CD1c-positive myeloid dendritic cell (primary cell): Measurements from ENCODE around the gene IFNA1.
A peak's percentile ranks its signal among the peaks of the same experiment; 100 is the strongest.
"Not testable (repeated sequence)": the region's sequence is repeated elsewhere in the genome, so short reads cannot be mapped to it uniquely, and the experiment has no call there.

Experiments
- DNase-seq: peaks from one replicate; pipeline ENCODE4 v3.0.0-alpha.2; 2016; ENCODE audit errors: extremely low spot score

Gene IFNA1

GRCh38 chr9:21440139-21440538, at the start of gene IFNA1:
TSS of gene IFNA1 (plus strand) at chr9:21440439. CDS start at chr9:21440508, 69 bp downstream.
- DNase-seq = no peak

- peak; percentile 27 for DNase-seq
Measured at GRCh38 chr9:21392270-21392669, 48.0 kb upstream of the IFNA1 start.

- peak; percentile 37 for DNase-seq
Measured at GRCh38 chr9:21395778-21396717, 44.2 kb upstream of the IFNA1 start.

GRCh38 chr9:21398955-21399489, 41.2 kb upstream of the IFNA1 start:
- no peak for DNase-seq

- DNase-seq = no peak
Measured at GRCh38 chr9:21399956-21400355, 40.3 kb upstream of the IFNA1 start.

- no peak for DNase-seq
Measured at GRCh38 chr9:21402386-21403251, 37.6 kb upstream of the IFNA1 start.

GRCh38 chr9:21404146-21404545, 36.1 kb upstream of the IFNA1 start:
- no peak for DNase-seq

GRCh38 chr9:21408817-21409216, 31.4 kb upstream of the IFNA1 start, which contains the start of gene IFNA8:
TSS of gene IFNA8 (plus strand) at chr9:21409117. CDS start at chr9:21409177, 60 bp downstream.
- no peak for DNase-seq

- DNase-seq = no peak
Measured at GRCh38 chr9:21412107-21412506, 28.1 kb upstream of the IFNA1 start.

GRCh38 chr9:21413151-21413550, 27.1 kb upstream of the IFNA1 start:
- no peak for DNase-seq

- no peak for DNase-seq
Measured at GRCh38 chr9:21413624-21414023, 26.6 kb upstream of the IFNA1 start.

- DNase-seq = no peak
Measured at GRCh38 chr9:21414220-21414940, 25.9 kb upstream of the IFNA1 start.

GRCh38 chr9:21415493-21416267, 24.6 kb upstream of the IFNA1 start:
- DNase-seq = no peak

GRCh38 chr9:21428235-21428634, 12.0 kb upstream of the IFNA1 start:
- no peak for DNase-seq

GRCh38 chr9:21429191-21429590, 11.0 kb upstream of the IFNA1 start:
- peak; percentile 37 for DNase-seq

- peak; percentile 37 for DNase-seq
Measured at GRCh38 chr9:21432672-21433425, 7.4 kb upstream of the IFNA1 start.

- DNase-seq = peak; percentile 69
Measured at GRCh38 chr9:21434202-21435014, 5.8 kb upstream of the IFNA1 start.

GRCh38 chr9:21435015-21435383, 5.2 kb upstream of the IFNA1 start:
- DNase-seq = not testable (repeated sequence)
